Measurements from ENCODE around the gene CDCA4.

DNA sequence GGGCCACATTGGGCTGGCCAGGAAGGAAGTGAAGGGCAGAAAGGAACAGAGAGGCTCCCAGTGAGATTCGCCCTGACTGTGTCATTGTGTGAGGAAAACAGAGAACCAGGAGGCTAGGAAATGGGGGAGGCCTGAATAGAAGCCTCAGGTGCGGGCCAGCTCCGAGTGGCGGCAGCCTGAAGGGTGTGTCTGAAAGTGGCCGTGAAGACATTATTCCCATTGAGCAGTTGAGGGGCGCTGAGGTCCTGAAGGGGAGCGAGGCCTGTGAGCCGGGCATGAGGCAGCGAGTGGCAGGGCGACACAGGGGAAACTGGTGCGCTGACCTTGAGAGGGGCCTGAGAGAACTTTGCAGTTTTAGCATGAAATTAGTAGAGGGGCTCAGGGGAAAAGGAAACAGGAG lies 28.4 kb downstream of the CDCA4 start:
- TF ChIP-seq, protein P1, sequence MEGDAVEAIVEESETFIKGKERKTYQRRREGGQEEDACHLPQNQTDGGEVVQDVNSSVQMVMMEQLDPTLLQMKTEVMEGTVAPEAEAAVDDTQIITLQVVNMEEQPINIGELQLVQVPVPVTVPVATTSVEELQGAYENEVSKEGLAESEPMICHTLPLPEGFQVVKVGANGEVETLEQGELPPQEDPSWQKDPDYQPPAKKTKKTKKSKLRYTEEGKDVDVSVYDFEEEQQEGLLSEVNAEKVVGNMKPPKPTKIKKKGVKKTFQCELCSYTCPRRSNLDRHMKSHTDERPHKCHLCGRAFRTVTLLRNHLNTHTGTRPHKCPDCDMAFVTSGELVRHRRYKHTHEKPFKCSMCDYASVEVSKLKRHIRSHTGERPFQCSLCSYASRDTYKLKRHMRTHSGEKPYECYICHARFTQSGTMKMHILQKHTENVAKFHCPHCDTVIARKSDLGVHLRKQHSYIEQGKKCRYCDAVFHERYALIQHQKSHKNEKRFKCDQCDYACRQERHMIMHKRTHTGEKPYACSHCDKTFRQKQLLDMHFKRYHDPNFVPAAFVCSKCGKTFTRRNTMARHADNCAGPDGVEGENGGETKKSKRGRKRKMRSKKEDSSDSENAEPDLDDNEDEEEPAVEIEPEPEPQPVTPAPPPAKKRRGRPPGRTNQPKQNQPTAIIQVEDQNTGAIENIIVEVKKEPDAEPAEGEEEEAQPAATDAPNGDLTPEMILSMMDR (IDR thresholded peaks at IDR 0.05; ENCODE audit: low read depth, low read length) = no peak
- no peak for TF ChIP-seq EZH2phosphoT487 (IDR thresholded peaks at IDR 0.05; ENCODE audit: low read depth)

Data from OCI-LY3 (cell line).